CD4-positive, alpha-beta T cell (primary cell): Measurements from ENCODE around the gene SHTN1. TPM values are rescaled to one million over a fixed set of nuclear protein-coding genes. Genes with fewer than 3 reads are reported as not detected.
A peak's percentile ranks its signal among the peaks of the same experiment; 100 is the strongest.

ENCODE experiments used
- ATAC-seq: fragments of 200-7000 bp; cut with Tn5 transposase; one replicate; pipeline ENCODE4 v1.10.0; 2022; ENCODE audit warnings: mild to moderate bottlenecking; ENCODE audit not compliant: poor library complexity
- CTCF ChIA-PET: fragments of 350-600 bp; sonication (Branson Sonifier 250); formaldehyde crosslinking; loops from one replicate; lab custom pipeline; 2021; ENCODE audit warnings: antibody characterized with exemption, inconsistent platforms; lab: Charles Lee
- POLR2A ChIA-PET: fragments of 350-600 bp; sonication (Branson Sonifier 250); formaldehyde crosslinking; loops from one replicate; lab custom pipeline; 2021; ENCODE audit warnings: antibody characterized with exemption, inconsistent platforms; lab: Charles Lee
- DNase-seq, 14 experiments: peaks; one replicate each; pipeline ENCODE4 v3.0.0-alpha.2; 2013 to 2020; ENCODE audit warnings: mixed read lengths in 2 of 14
- H3K27ac ChIP-seq, 2 donors: one replicate each; pipeline versions ENCODE4 v1.5.1 to v1.7.0; 2013; ENCODE audit warnings: low read length in 2 of 2, low read depth in 1 of 2, mild to moderate bottlenecking in 1 of 2
- H3K27me3 ChIP-seq, 2 experiments: 1 replicate in 1 of 2; 2 replicates in 1 of 2; pipeline versions ENCODE4 v1.6.1 to v1.7.0; 2013; ENCODE audit warnings: low read length in 2 of 2, control low read depth in 1 of 2, mild to moderate bottlenecking in 1 of 2, moderate library complexity in 1 of 2; ENCODE audit not compliant: insufficient read depth in 2 of 2, control insufficient read depth in 1 of 2
- H3K36me3 ChIP-seq: one replicate; pipeline ENCODE4 v1.6.1; 2013; ENCODE audit warnings: low read length, control low read depth; ENCODE audit not compliant: insufficient read depth
- H3K4me1 ChIP-seq: one replicate; pipeline ENCODE4 v1.6.1; 2013; ENCODE audit warnings: low read length, control low read depth; ENCODE audit not compliant: insufficient read depth
- H3K4me3 ChIP-seq: one replicate; pipeline ENCODE4 v1.5.1; 2013; ENCODE audit warnings: mild to moderate bottlenecking, low read length, moderate library complexity
- H3K9me3 ChIP-seq, 2 experiments: 1 replicate in 1 of 2; 2 replicates in 1 of 2; pipeline versions ENCODE4 v1.6.1 to v1.7.0; 2013; ENCODE audit warnings: low read length in 2 of 2, mild to moderate bottlenecking in 2 of 2, control low read depth in 1 of 2, moderate library complexity in 1 of 2; ENCODE audit not compliant: control insufficient read depth in 1 of 2, insufficient read depth in 1 of 2
- H3K27ac Mint-ChIP-seq: one replicate; pipeline ENCODE4 v1.8.0; 2020; ENCODE audit warnings: mixed read lengths
- H3K27me3 Mint-ChIP-seq: one replicate; pipeline ENCODE4 v1.8.0; 2021; ENCODE audit warnings: mixed read lengths
- H3K36me3 Mint-ChIP-seq: one replicate; pipeline ENCODE4 v1.8.0; 2021; ENCODE audit warnings: low read depth, mixed read lengths
- H3K4me1 Mint-ChIP-seq: one replicate; pipeline ENCODE4 v1.8.0; 2021; ENCODE audit warnings: low read depth, mixed read lengths
- H3K4me3 Mint-ChIP-seq: one replicate; pipeline ENCODE4 v1.8.0; 2020; ENCODE audit warnings: mild to moderate bottlenecking, mixed read lengths
- H3K9me3 Mint-ChIP-seq: one replicate; pipeline ENCODE4 v1.8.0; 2020; ENCODE audit warnings: mixed read lengths
- intact Hi-C, 2 experiments: fragments of 100-400 bp; cut with DNase I in 1 of 2; cut with micrococcal nuclease in 1 of 2; formaldehyde crosslinking; loops; one replicate each; pipeline versions ENCODE4 v1.15.1 to v1.9.0; 2023 to 2025; cut with DNase I, micrococcal nuclease
- total RNA-seq, 174 experiments: library from RNA in 2 of 174; stranded (reverse) in 2 of 174; gene quantifications; one replicate each; pipeline ENCODE4 v1.2.3 and lab custom pipeline; 2021 to 2026
- TF ChIP-seq, protein P1 (sequence below): fragments of 200-600 bp; IDR thresholded peaks from one replicate; pipeline ENCODE4 v1.8.0; 2022; ENCODE audit warnings: antibody characterized with exemption, mild to moderate bottlenecking

The SHTN1 gene
- total RNA-seq, 2 experiments from 2014 or later = 0.75 to 0.85 TPM

DNA sequence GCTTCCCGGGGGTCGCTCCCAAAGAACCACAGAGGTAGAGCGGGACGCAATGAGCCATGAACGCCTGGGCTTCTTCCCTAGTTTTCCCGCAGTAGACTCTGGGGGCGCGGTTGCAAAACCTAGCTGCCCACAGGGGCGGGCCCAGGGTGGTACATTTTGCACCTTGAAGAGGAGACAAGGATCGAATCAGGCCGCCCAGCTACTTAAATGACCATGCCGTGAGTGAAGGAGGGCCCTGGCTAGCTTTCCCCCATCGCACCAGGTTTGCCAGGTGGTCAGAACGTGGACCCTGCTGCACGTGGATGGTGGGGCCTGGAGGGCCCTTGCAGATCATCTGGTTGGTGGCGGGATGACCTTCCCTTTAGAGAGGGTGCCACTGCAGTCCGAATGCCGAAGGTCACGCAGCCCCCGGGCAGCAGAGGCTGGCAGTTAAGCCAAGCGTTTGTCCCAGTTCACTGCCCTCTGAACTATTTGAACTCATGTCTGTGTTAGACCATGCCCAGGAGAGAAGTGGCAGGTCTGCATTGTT, 604 bp upstream of the SHTN1 start:
- Histone ChIP-seq H3K4me3 (peak overlapping the region; percentile 53), H3K36me3 (no peaks in the 10 kb centered on the region), H3K4me1 (peaks cover 14% of the 10 kb centered on the region), H3K9me3 (peaks cover 0 to 8% of the 10 kb centered on the region in 2 experiments), H3K27me3 (peaks cover 29 to 38% of the 10 kb centered on the region in 2 experiments), H3K27ac (no peak overlapping the region)
- H3K27me3 Mint-ChIP-seq = peaks cover 67% of the 10 kb centered on the region
- intact Hi-C loops = no loop called here
- peak overlapping the region; percentile 1 for H3K4me3 Mint-ChIP-seq
- DNase-seq (peak in 1 of 14 experiments; percentile 7), ATAC-seq (no peak)
- ChIA-PET POLR2A (no interaction called here), CTCF (no interaction called here)
- H3K36me3 Mint-ChIP-seq = no peaks in the 10 kb centered on the region
- TF ChIP-seq, protein P1, sequence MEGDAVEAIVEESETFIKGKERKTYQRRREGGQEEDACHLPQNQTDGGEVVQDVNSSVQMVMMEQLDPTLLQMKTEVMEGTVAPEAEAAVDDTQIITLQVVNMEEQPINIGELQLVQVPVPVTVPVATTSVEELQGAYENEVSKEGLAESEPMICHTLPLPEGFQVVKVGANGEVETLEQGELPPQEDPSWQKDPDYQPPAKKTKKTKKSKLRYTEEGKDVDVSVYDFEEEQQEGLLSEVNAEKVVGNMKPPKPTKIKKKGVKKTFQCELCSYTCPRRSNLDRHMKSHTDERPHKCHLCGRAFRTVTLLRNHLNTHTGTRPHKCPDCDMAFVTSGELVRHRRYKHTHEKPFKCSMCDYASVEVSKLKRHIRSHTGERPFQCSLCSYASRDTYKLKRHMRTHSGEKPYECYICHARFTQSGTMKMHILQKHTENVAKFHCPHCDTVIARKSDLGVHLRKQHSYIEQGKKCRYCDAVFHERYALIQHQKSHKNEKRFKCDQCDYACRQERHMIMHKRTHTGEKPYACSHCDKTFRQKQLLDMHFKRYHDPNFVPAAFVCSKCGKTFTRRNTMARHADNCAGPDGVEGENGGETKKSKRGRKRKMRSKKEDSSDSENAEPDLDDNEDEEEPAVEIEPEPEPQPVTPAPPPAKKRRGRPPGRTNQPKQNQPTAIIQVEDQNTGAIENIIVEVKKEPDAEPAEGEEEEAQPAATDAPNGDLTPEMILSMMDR = no peak
- no peaks in the 10 kb centered on the region for H3K4me1 Mint-ChIP-seq
- no peaks in the 10 kb centered on the region for H3K9me3 Mint-ChIP-seq
- H3K27ac Mint-ChIP-seq = no peak overlapping the region

DNA sequence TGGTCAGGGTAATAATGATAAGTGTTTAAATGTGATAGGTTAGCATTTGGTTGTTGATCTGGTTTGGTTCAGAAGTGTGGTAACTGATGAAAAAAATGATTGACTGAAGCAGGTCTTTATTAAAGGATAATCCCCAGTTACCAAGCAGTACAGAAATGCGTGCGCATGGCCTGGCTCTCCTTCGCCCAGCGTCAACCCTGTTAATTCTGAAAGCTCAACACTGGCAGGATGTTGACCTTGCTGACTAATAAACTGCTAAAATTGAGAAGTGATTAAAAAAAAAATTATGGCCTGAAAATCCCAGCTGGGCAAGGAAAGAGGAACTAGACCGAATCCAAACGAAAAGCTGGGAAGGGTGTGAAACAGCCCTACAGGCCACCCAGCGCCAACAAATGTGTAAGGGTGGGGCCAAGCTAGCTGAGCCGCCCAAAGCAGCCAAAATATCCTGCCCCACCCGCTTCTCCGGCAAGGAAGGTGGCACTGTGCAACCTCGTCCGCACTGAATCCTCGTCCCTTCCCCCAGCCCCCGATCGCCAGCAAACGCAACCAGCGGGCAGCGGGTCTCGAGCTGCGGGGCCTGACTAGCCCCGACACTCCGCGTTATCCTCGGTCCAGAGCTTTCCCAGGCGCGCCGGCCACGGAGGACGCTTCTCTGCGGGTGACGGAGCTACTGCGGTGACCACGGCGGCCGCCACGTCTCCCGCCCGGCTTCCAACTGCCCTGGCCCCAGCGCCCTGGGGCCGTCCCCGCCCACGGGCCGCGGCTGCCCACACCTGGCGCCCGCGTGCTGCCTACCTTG, 561 bp downstream of the SHTN1 start:
- Histone ChIP-seq H3K9me3 (peaks cover 0 to 8% of the 10 kb centered on the region in 2 experiments), H3K27me3 (peaks cover 31 to 38% of the 10 kb centered on the region in 2 experiments), H3K27ac (no peak overlapping the region), H3K36me3 (no peaks in the 10 kb centered on the region), H3K4me3 (peak overlapping the region; percentile 53), H3K4me1 (peaks cover 14% of the 10 kb centered on the region)
- ChIA-PET POLR2A (no interaction called here), CTCF (no interaction called here)
- ATAC-seq = peak; percentile 14
- intact Hi-C loops = no loop called here
- Mint-ChIP-seq H3K27me3 (peaks cover 70% of the 10 kb centered on the region), H3K9me3 (no peaks in the 10 kb centered on the region), H3K4me3 (peak overlapping the region; percentile 60), H3K27ac (no peak overlapping the region), H3K36me3 (no peaks in the 10 kb centered on the region), H3K4me1 (no peaks in the 10 kb centered on the region)
- TF ChIP-seq, protein P1 = no peak
- DNase-seq = peak in 4 of 14 experiments; percentile 4 to 48 (median 24)

- intact Hi-C loops = no loop called here
- H3K4me1 ChIP-seq = peaks cover 14% of the 10 kb centered on the region
- DNase-seq = no peak
- ATAC-seq = no peak
- Mint-ChIP-seq H3K9me3 (no peaks in the 10 kb centered on the region), H3K4me1 (no peaks in the 10 kb centered on the region), H3K36me3 (no peaks in the 10 kb centered on the region), H3K4me3 (peak overlapping the region; percentile 11), H3K27me3 (peaks cover 64% of the 10 kb centered on the region), H3K27ac (no peak overlapping the region)
- ChIA-PET CTCF (no interaction called here), POLR2A (no interaction called here)
- no peaks in the 10 kb centered on the region for H3K36me3 ChIP-seq
- no peak overlapping the region for H3K4me3 ChIP-seq
- peaks cover 31 to 36% of the 10 kb centered on the region in 2 experiments for H3K27me3 ChIP-seq
- H3K27ac ChIP-seq = no peak overlapping the region
- TF ChIP-seq, protein P1 = no peak
- peaks cover 0 to 8% of the 10 kb centered on the region in 2 experiments for H3K9me3 ChIP-seq
Measured at GRCh38 chr10:117003336-117003735, 1.7 kb downstream of the SHTN1 start.
